Loucy (cell line): Measurements from ENCODE around the gene RSAD2.

Experiments used
- EZH2phosphoT487 ChIP-seq: fragments of 200-600 bp; IDR thresholded peaks from 2 replicates; pipeline ENCODE4 v1.6.1; 2018; ENCODE audit warnings: antibody characterized with exemption, mild to moderate bottlenecking, moderate library complexity, borderline replicate concordance
- TF ChIP-seq, protein P1 (sequence below): fragments of 200-600 bp; sonication (generic); conservative IDR thresholded peaks from 2 replicates; pipeline ENCODE4 v1.5.1; 2014; ENCODE audit warnings: mild to moderate bottlenecking, antibody characterized with exemption, low read length

GRCh38 chr2:6874032-6874431 lies 3.5 kb upstream of the RSAD2 start:
- TF ChIP-seq, protein P1, sequence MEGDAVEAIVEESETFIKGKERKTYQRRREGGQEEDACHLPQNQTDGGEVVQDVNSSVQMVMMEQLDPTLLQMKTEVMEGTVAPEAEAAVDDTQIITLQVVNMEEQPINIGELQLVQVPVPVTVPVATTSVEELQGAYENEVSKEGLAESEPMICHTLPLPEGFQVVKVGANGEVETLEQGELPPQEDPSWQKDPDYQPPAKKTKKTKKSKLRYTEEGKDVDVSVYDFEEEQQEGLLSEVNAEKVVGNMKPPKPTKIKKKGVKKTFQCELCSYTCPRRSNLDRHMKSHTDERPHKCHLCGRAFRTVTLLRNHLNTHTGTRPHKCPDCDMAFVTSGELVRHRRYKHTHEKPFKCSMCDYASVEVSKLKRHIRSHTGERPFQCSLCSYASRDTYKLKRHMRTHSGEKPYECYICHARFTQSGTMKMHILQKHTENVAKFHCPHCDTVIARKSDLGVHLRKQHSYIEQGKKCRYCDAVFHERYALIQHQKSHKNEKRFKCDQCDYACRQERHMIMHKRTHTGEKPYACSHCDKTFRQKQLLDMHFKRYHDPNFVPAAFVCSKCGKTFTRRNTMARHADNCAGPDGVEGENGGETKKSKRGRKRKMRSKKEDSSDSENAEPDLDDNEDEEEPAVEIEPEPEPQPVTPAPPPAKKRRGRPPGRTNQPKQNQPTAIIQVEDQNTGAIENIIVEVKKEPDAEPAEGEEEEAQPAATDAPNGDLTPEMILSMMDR, result no peak
- TF ChIP-seq EZH2phosphoT487, result no peak
